ENCODE data around the gene PIGM.
A peak's percentile ranks its signal among the peaks of the same experiment; 100 is the strongest.

PIGM gene

DNA sequence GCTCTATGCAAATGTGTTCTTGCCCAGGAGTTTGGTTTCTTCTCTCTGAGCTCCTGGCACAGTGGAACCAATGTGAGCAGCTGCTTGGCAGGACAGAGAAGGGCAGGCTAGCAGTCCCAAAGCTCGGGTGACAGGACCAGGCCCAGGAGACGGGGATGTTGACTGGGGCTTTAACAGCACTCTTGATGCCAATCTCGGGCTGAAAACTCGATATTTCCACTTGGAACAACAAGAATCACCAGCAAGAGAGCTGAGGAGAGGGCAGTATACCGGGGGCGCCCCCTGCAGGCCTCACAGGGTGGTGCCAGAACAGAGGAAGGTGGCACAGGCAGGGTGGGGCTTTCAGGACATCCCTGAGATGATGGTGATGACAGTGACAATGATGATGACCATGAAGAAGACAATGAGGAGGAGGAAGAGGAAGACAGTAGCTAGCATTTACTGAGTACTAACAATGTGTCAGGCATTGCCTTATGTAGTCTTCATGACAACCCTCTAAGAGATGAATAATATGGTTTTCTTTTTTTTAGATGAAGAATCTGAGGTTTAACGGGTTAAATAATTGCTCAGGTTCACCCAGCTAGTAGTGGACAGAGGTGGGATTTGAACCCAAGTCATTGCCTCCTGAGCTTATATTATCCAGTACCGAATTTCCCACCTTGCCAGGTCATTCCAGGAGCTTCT lies 46.9 kb upstream of the PIGM start:
- Histone ChIP-seq H2AK5ac (ENCODE audit: low read length) (no peak overlapping the region), H3K18ac (ENCODE audit: low read length) (no peak overlapping the region), H2BK12ac (ENCODE audit: low read length) (no peak overlapping the region), H3K27ac (ENCODE audit: low read depth, low read length) (no peak overlapping the region), H2AFZ (ENCODE audit: insufficient read depth, low read length, poor library complexity) (no peak overlapping the region), H4K91ac (ENCODE audit: low read depth, low read length) (no peak overlapping the region), H3K9ac (ENCODE audit: low read length) (no peak overlapping the region), H3K4me1 (ENCODE audit: control insufficient read depth in 1 of 2, insufficient read depth in 2 of 2, low read length in 2 of 2) (no peaks in the 10 kb centered on the region), H3K14ac (ENCODE audit: low read length) (no peak overlapping the region), H3K27me3 (ENCODE audit: insufficient read depth, low read length) (peaks cover 5% of the 10 kb centered on the region), H3K79me1 (ENCODE audit: low read length) (no peaks in the 10 kb centered on the region), H4K12ac (ENCODE audit: low read depth, low read length) (no peak overlapping the region), H3K4ac (ENCODE audit: low read depth, low read length) (no peak overlapping the region), H2BK5ac (ENCODE audit: low read depth, low read length, poor library complexity) (no peak overlapping the region), H4K8ac (ENCODE audit: low read depth, low read length) (no peak overlapping the region), H3K23ac (ENCODE audit: low read length) (no peak overlapping the region), H3K4me3 (ENCODE audit: low read depth, low read length) (no peak overlapping the region), H2BK120ac (ENCODE audit: insufficient read depth, low read length, poor library complexity) (no peak overlapping the region), H3K4me2 (ENCODE audit: low read length) (no peak overlapping the region), H3K9me3 (ENCODE audit: insufficient read depth, low read depth, low read length) (no peaks in the 10 kb centered on the region), H3K36me3 (ENCODE audit: control insufficient read depth in 1 of 2, insufficient read depth in 2 of 2, low read length in 2 of 2) (no peaks in the 10 kb centered on the region), H3K79me2 (ENCODE audit: control insufficient read depth, insufficient read depth, low read length, poor library complexity) (no peaks in the 10 kb centered on the region)
- no CpG with 5 or more reads among the region's 8 CpGs for WGBS (ENCODE audit: extremely low coverage, insufficient coverage, insufficient read length)
- DNase-seq: peak in 1 of 2 donors; percentile 43

DNA sequence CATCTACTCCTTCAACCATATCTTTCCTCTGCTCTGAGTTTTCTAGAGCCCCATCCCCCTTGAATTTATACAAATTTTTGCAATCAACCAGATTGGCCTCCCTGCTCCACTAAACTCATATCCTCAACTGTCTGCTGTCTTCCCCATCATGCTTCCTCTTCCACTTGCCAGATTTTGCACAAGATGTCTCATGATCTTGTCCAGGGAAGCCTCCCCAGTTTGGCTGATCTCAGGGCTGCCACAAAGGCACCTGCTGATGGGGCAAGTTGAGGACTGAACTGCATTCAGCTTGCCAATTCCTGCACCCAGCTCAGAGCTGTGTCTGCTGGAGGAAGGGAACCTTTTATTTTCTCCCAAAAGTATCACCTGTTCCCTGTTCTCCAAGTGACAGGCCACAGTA lies 45.7 kb upstream of the PIGM start:
- H2BK5ac ChIP-seq (ENCODE audit: low read depth, low read length, poor library complexity): no peak overlapping the region

DNA sequence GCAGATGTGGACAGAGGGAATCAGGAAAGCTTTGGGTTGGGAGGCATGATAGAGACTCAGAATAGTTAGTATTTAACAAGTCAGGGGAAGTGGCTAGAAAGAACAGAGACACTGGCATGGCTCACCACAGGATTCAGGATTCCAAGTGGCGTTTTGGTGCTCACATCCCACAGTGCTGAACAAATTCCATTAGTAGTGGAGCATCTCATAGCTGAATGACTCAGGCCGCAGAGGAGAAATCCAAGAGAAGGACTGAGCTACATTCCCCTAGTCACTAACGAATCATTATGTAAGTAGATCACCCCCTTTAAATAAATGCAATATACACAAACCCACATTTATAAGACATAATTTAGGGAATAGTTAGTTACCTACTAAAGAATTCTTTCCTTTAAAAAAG lies 44.5 kb upstream of the PIGM start:
- no peak overlapping the region for H2AFZ ChIP-seq (ENCODE audit: insufficient read depth, low read length, poor library complexity)
- H2BK12ac ChIP-seq (ENCODE audit: low read length): no peak overlapping the region
- no peak overlapping the region for H3K4me3 ChIP-seq (ENCODE audit: low read depth, low read length)
- no peak overlapping the region for H2AK5ac ChIP-seq (ENCODE audit: low read length)
- H3K14ac ChIP-seq (ENCODE audit: low read length): no peak overlapping the region
- no peaks in the 10 kb centered on the region for H3K4me1 ChIP-seq (ENCODE audit: control insufficient read depth in 1 of 2, insufficient read depth in 2 of 2, low read length in 2 of 2)
- H4K91ac ChIP-seq (ENCODE audit: low read depth, low read length): no peak overlapping the region
- no peak overlapping the region for H2BK5ac ChIP-seq (ENCODE audit: low read depth, low read length, poor library complexity)
- no peak overlapping the region for H3K27ac ChIP-seq (ENCODE audit: low read depth, low read length)
- H3K36me3 ChIP-seq (ENCODE audit: control insufficient read depth in 1 of 2, insufficient read depth in 2 of 2, low read length in 2 of 2): no peaks in the 10 kb centered on the region
- H3K4ac ChIP-seq (ENCODE audit: low read depth, low read length): no peak overlapping the region
- no peaks in the 10 kb centered on the region for H3K79me2 ChIP-seq (ENCODE audit: control insufficient read depth, insufficient read depth, low read length, poor library complexity)
- no peak overlapping the region for H2BK120ac ChIP-seq (ENCODE audit: insufficient read depth, low read length, poor library complexity)
- no peak overlapping the region for H4K12ac ChIP-seq (ENCODE audit: low read depth, low read length)
- no peak for DNase-seq
- H3K27me3 ChIP-seq (ENCODE audit: insufficient read depth, low read length): no peaks in the 10 kb centered on the region
- H3K79me1 ChIP-seq (ENCODE audit: low read length): no peaks in the 10 kb centered on the region
- H3K18ac ChIP-seq (ENCODE audit: low read length): no peak overlapping the region
- H3K9me3 ChIP-seq (ENCODE audit: insufficient read depth, low read depth, low read length): no peaks in the 10 kb centered on the region
- WGBS (ENCODE audit: extremely low coverage, insufficient coverage, insufficient read length): no CpG with 5 or more reads among the region's 3 CpGs
- H3K4me2 ChIP-seq (ENCODE audit: low read length): no peak overlapping the region
- H3K9ac ChIP-seq (ENCODE audit: low read length): no peak overlapping the region
- no peak overlapping the region for H3K23ac ChIP-seq (ENCODE audit: low read length)
- H4K8ac ChIP-seq (ENCODE audit: low read depth, low read length): no peak overlapping the region

More for the DNA sequence above, 45.7 kb upstream of the PIGM start:
- H4K91ac ChIP-seq (ENCODE audit: low read depth, low read length): no peak overlapping the region
- no peak overlapping the region for H3K23ac ChIP-seq (ENCODE audit: low read length)
- H3K4me2 ChIP-seq (ENCODE audit: low read length): no peak overlapping the region
- H3K27ac ChIP-seq (ENCODE audit: low read depth, low read length): no peak overlapping the region
- no peaks in the 10 kb centered on the region for H3K79me2 ChIP-seq (ENCODE audit: control insufficient read depth, insufficient read depth, low read length, poor library complexity)
- H4K8ac ChIP-seq (ENCODE audit: low read depth, low read length): no peak overlapping the region
- peaks cover 5% of the 10 kb centered on the region for H3K27me3 ChIP-seq (ENCODE audit: insufficient read depth, low read length)
- no peak overlapping the region for H2AK5ac ChIP-seq (ENCODE audit: low read length)
- H4K12ac ChIP-seq (ENCODE audit: low read depth, low read length): no peak overlapping the region
- no peak overlapping the region for H3K14ac ChIP-seq (ENCODE audit: low read length)
- no peak overlapping the region for H2AFZ ChIP-seq (ENCODE audit: insufficient read depth, low read length, poor library complexity)
- H3K4ac ChIP-seq (ENCODE audit: low read depth, low read length): no peak overlapping the region
- H3K4me3 ChIP-seq (ENCODE audit: low read depth, low read length): no peak overlapping the region
- no peak overlapping the region for H2BK12ac ChIP-seq (ENCODE audit: low read length)
- H3K18ac ChIP-seq (ENCODE audit: low read length): no peak overlapping the region
- DNase-seq: no peak
- H3K4me1 ChIP-seq (ENCODE audit: control insufficient read depth in 1 of 2, insufficient read depth in 2 of 2, low read length in 2 of 2): no peaks in the 10 kb centered on the region
- H3K36me3 ChIP-seq (ENCODE audit: control insufficient read depth in 1 of 2, insufficient read depth in 2 of 2, low read length in 2 of 2): no peaks in the 10 kb centered on the region
- no peak overlapping the region for H2BK120ac ChIP-seq (ENCODE audit: insufficient read depth, low read length, poor library complexity)
- H3K79me1 ChIP-seq (ENCODE audit: low read length): no peaks in the 10 kb centered on the region
- no peaks in the 10 kb centered on the region for H3K9me3 ChIP-seq (ENCODE audit: insufficient read depth, low read depth, low read length)
- H3K9ac ChIP-seq (ENCODE audit: low read length): no peak overlapping the region

DNA sequence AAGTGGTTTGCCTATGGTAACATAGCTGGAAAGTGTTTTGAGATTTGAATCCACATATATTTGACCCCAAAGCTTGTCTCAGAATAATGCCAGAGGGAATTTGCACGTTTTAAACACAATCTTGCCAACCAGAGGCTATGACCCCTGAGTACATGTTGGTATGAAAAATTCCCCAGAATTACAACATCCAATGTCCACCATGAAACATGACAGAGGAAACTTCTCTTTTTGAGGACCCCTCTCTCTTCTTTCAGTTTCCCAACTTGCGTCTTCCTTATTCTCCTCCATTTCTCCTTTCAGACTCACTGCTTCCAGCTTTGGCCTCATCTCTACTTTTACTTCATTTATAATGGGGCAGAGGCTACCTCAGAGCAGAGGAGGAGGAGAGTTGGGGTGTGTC lies 44.0 kb upstream of the PIGM start:
- Histone ChIP-seq H3K4ac (ENCODE audit: low read depth, low read length) (no peak overlapping the region), H3K79me1 (ENCODE audit: low read length) (no peaks in the 10 kb centered on the region), H4K12ac (ENCODE audit: low read depth, low read length) (no peak overlapping the region), H4K8ac (ENCODE audit: low read depth, low read length) (no peak overlapping the region), H3K9ac (ENCODE audit: low read length) (no peak overlapping the region), H2BK12ac (ENCODE audit: low read length) (no peak overlapping the region), H3K79me2 (ENCODE audit: control insufficient read depth, insufficient read depth, low read length, poor library complexity) (no peaks in the 10 kb centered on the region), H2BK5ac (ENCODE audit: low read depth, low read length, poor library complexity) (no peak overlapping the region), H3K4me2 (ENCODE audit: low read length) (no peak overlapping the region), H3K14ac (ENCODE audit: low read length) (no peak overlapping the region), H3K23ac (ENCODE audit: low read length) (no peak overlapping the region), H2AK5ac (ENCODE audit: low read length) (no peak overlapping the region), H3K4me1 (ENCODE audit: control insufficient read depth in 1 of 2, insufficient read depth in 2 of 2, low read length in 2 of 2) (peaks cover 0 to under 1% of the 10 kb centered on the region in 2 experiments), H2BK120ac (ENCODE audit: insufficient read depth, low read length, poor library complexity) (no peak overlapping the region), H3K36me3 (ENCODE audit: control insufficient read depth in 1 of 2, insufficient read depth in 2 of 2, low read length in 2 of 2) (no peaks in the 10 kb centered on the region), H4K91ac (ENCODE audit: low read depth, low read length) (no peak overlapping the region), H3K4me3 (ENCODE audit: low read depth, low read length) (no peak overlapping the region), H3K9me3 (ENCODE audit: insufficient read depth, low read depth, low read length) (no peaks in the 10 kb centered on the region), H3K27ac (ENCODE audit: low read depth, low read length) (no peak overlapping the region), H3K27me3 (ENCODE audit: insufficient read depth, low read length) (no peaks in the 10 kb centered on the region), H3K18ac (ENCODE audit: low read length) (no peak overlapping the region), H2AFZ (ENCODE audit: insufficient read depth, low read length, poor library complexity) (no peak overlapping the region)
- WGBS (ENCODE audit: extremely low coverage, insufficient coverage, insufficient read length): no CpG with 5 or more reads among the region's 2 CpGs
- peak in 1 of 2 donors; percentile 20 for DNase-seq

Measured in trophoblast cell (in vitro differentiated cells and primary cell).